HepG2 (cell line): ENCODE data around the gene AMIGO3. TPM values are rescaled to one million over a fixed set of nuclear protein-coding genes. Genes with fewer than 3 reads are reported as not detected.

ENCODE experiments used
- ASH2L ChIP-seq: fragments of 300-600, 200-600 bp; sonication (generic); IDR thresholded peaks from 2 replicates; pipeline ENCODE4 v1.7.0; 2017; ENCODE audit warnings: low read depth, mild to moderate bottlenecking, moderate library complexity, mixed read lengths, low read length; ENCODE audit not compliant: insufficient read length
- ATF2 ChIP-seq: sonication (generic); formaldehyde crosslinking; IDR thresholded peaks from 2 replicates; pipeline ENCODE4 v1.4.0; 2020; ENCODE audit warnings: missing genetic modification reagents
- CERS6 ChIP-seq: sonication (generic); formaldehyde crosslinking; IDR thresholded peaks from 2 replicates; pipeline ENCODE4 v1.5.0; 2020; ENCODE audit warnings: missing genetic modification reagents
- DZIP1 ChIP-seq: sonication (generic); formaldehyde crosslinking; IDR thresholded peaks from 2 replicates; pipeline ENCODE4 v1.5.0; 2020; ENCODE audit warnings: mild to moderate bottlenecking, missing genetic modification reagents
- FLYWCH1 ChIP-seq: sonication (generic); formaldehyde crosslinking; IDR thresholded peaks from 2 replicates; pipeline ENCODE4 v1.8.1; 2023; ENCODE audit warnings: mild to moderate bottlenecking, missing genetic modification reagents
- GRHL1 ChIP-seq: sonication (generic); formaldehyde crosslinking; conservative IDR thresholded peaks from 2 replicates; pipeline ENCODE4 v1.8.0; 2022; ENCODE audit warnings: missing genetic modification reagents
- MAFF ChIP-seq: IDR thresholded peaks from 2 replicates; pipeline ENCODE4 v1.6.1; 2011; ENCODE audit warnings: low read depth, low read length, improper control_type of control experiment
- PHF5A ChIP-seq: IDR thresholded peaks from one replicate; pipeline ENCODE4 v1.6.1; 2018; ENCODE audit warnings: low read depth, missing genetic modification reagents; ENCODE audit not compliant: unreplicated experiment
- SNAPC5 ChIP-seq: sonication (generic); formaldehyde crosslinking; IDR thresholded peaks from 2 replicates; pipeline ENCODE4 v1.8.1; 2023; ENCODE audit warnings: mild to moderate bottlenecking, missing genetic modification reagents, borderline replicate concordance
- SP5 ChIP-seq: IDR thresholded peaks from 2 replicates; pipeline ENCODE4 v1.6.1; 2016; ENCODE audit warnings: low read depth, borderline replicate concordance
- TEAD2 ChIP-seq: sonication (generic); formaldehyde crosslinking; IDR thresholded peaks from 2 replicates; pipeline ENCODE4 v1.9.0; 2021; ENCODE audit warnings: missing genetic modification reagents
- TEF ChIP-seq: sonication (generic); formaldehyde crosslinking; IDR thresholded peaks from 2 replicates; pipeline ENCODE4 v1.5.0; 2020; ENCODE audit warnings: missing genetic modification reagents
- THAP11 ChIP-seq: IDR thresholded peaks from 2 replicates; pipeline ENCODE4 v1.6.1; 2016; ENCODE audit warnings: missing biosample characterization, missing genetic modification reagents
- ZC3H4 ChIP-seq: sonication (generic); formaldehyde crosslinking; IDR thresholded peaks from 2 replicates; pipeline ENCODE4 v1.4.0; 2020; ENCODE audit warnings: missing genetic modification reagents, borderline replicate concordance
- ZFYVE20 ChIP-seq: sonication (generic); formaldehyde crosslinking; IDR thresholded peaks from 2 replicates; pipeline ENCODE4 v1.8.0; 2023; ENCODE audit warnings: low read depth, mild to moderate bottlenecking, moderate library complexity, missing genetic modification reagents, borderline replicate concordance
- ZNF138 ChIP-seq: sonication (generic); formaldehyde crosslinking; IDR thresholded peaks from 2 replicates; pipeline ENCODE4 v1.5.0; 2020; ENCODE audit warnings: mild to moderate bottlenecking, low read depth, missing genetic modification reagents
- ZSCAN21 ChIP-seq: sonication (generic); formaldehyde crosslinking; IDR thresholded peaks from 2 replicates; pipeline ENCODE4 v1.8.0; 2022; ENCODE audit warnings: mild to moderate bottlenecking, missing genetic modification reagents, moderate library complexity, borderline replicate concordance
- polyA plus RNA-seq, 8 experiments: library from polyadenylated mRNA; depleted of rRNA in 3 of 8; stranded (reverse) in 7 of 8; unstranded in 1 of 8; fragments of >200 nt; fragmentation: Illumina TruSeq in 4 of 8; extraction: Trizol in 4 of 8; gene quantifications; 2 replicates each; pipeline versions ENCODE4 v1.2.1 to v1.2.3, GENCODE V29; 2011 to 2016; ENCODE audit warnings: low read depth in 4 of 8, missing spikeins in 1 of 8, mixed read lengths in 1 of 8; ENCODE audit not compliant: insufficient read depth in 1 of 8
- total RNA-seq, 5 experiments: library from RNA; depleted of rRNA; stranded (reverse); fragments of >200 nt; fragmentation: Illumina TruSeq; extraction: Trizol; gene quantifications; 2 replicates each; pipeline ENCODE4 v1.2.3, GENCODE V29; 2016; ENCODE audit warnings: low read depth in 1 of 5

Gene AMIGO3
- total and polyA plus RNA-seq, 2 of the 13 experiments (the other 11 are each of a cell fraction or from before 2014, with no cell fraction given): 0.35 TPM; not detected in 1

- TF ChIP-seq DZIP1 (CRISPR knock-in tag): no peak
- peak; percentile 48; the same call in 1 of the 2 replicates for TF ChIP-seq SP5 (CRISPR knock-in tag)
- 0 out of 2 replicates have a peak, but pooled peaks have one; percentile 30 for TF ChIP-seq CERS6 (CRISPR knock-in tag)
- no peak for TF ChIP-seq TEF (CRISPR knock-in tag)
- TF ChIP-seq MAFF: no peak
- TF ChIP-seq PHF5A (CRISPR knock-in tag): peak; percentile 22
- peak; percentile 89 for TF ChIP-seq THAP11 (CRISPR knock-in tag)
- TF ChIP-seq TEAD2: no peak
- TF ChIP-seq GRHL1 (CRISPR knock-in tag): no peak
- peak; percentile 72 for TF ChIP-seq ASH2L
- TF ChIP-seq ZNF138 (CRISPR knock-in tag): 0 out of 2 replicates have a peak, but pooled peaks have one; percentile 48
- TF ChIP-seq ZC3H4 (CRISPR knock-in tag): no peak
- no peak for TF ChIP-seq SNAPC5 (CRISPR knock-in tag)
- peak; percentile 69; the same call in 1 of the 2 replicates for TF ChIP-seq ATF2 (CRISPR knock-in tag)
- no peak for TF ChIP-seq FLYWCH1
- peak; percentile 38; the same call in 1 of the 2 replicates for TF ChIP-seq ZSCAN21 (CRISPR knock-in tag)
- TF ChIP-seq ZFYVE20: no peak
These were observed 4.4 kb upstream of the AMIGO3 start, which contains the start of gene GMPPB (continued) for GRCh38 chr3:49723628-49724551.
